DMS114 treated with DMSO at 0.1 percent for 48 hours (cell line): Measurements from ENCODE around the gene REC114.
"Not testable (repeated sequence)": the region's sequence is repeated elsewhere in the genome, so short reads cannot be mapped to it uniquely, and the experiment has no call there.

Experiments used
- DNase-seq: peaks from one replicate; lab custom pipeline; 2025; ENCODE audit not compliant: unreplicated experiment; lab: John Stamatoyannopoulos, UW

Gene REC114

GRCh38 chr15:73454096-73454495 is 11.1 kb downstream of the REC114 start:
- no peak for DNase-seq

GRCh38 chr15:73455876-73456275 is 12.9 kb downstream of the REC114 start:
- DNase-seq: no peak

- no peak for DNase-seq
Measured at GRCh38 chr15:73457334-73457733, 14.4 kb downstream of the REC114 start.

- no peak for DNase-seq
Measured at GRCh38 chr15:73460662-73461061, 17.7 kb downstream of the REC114 start.

GRCh38 chr15:73464602-73465001 is 21.6 kb downstream of the REC114 start:
- DNase-seq: no peak

GRCh38 chr15:73467758-73468157 is 24.8 kb downstream of the REC114 start:
- no peak for DNase-seq

- DNase-seq: no peak
Measured at GRCh38 chr15:73474785-73475184, 31.8 kb downstream of the REC114 start.

- no peak for DNase-seq
Measured at GRCh38 chr15:73476704-73477216, 33.8 kb downstream of the REC114 start.

- DNase-seq: no peak
Measured at GRCh38 chr15:73480050-73480449, 37.1 kb downstream of the REC114 start.

GRCh38 chr15:73482166-73482565 is 39.2 kb downstream of the REC114 start:
- DNase-seq: no peak

- DNase-seq: no peak
Measured at GRCh38 chr15:73483053-73483452, 40.1 kb downstream of the REC114 start.

- no peak for DNase-seq
Measured at GRCh38 chr15:73485372-73485771, 42.4 kb downstream of the REC114 start.

GRCh38 chr15:73485885-73486284 is 42.9 kb downstream of the REC114 start:
- not testable (repeated sequence) for DNase-seq

GRCh38 chr15:73488698-73489097 is 45.7 kb downstream of the REC114 start:
- no peak for DNase-seq

- DNase-seq: no peak
Measured at GRCh38 chr15:73493922-73494321, 51.0 kb downstream of the REC114 start.

GRCh38 chr15:73495181-73495580 is 52.2 kb downstream of the REC114 start:
- no peak for DNase-seq

- no peak for DNase-seq
Measured at GRCh38 chr15:73500696-73501095, 57.7 kb downstream of the REC114 start.

- DNase-seq: no peak
Measured at GRCh38 chr15:73504885-73505284, 61.9 kb downstream of the REC114 start.

- no peak for DNase-seq
Measured at GRCh38 chr15:73515527-73515926, 72.6 kb downstream of the REC114 start.

GRCh38 chr15:73517566-73517965 is 74.6 kb downstream of the REC114 start:
- no peak for DNase-seq

- DNase-seq: no peak
Measured at GRCh38 chr15:73518180-73518862, 75.4 kb downstream of the REC114 start.

- DNase-seq: no peak
Measured at GRCh38 chr15:73518876-73519733, 76.1 kb downstream of the REC114 start.
